Smooth muscle cell (in vitro differentiated cells): Measurements from ENCODE around the gene UBE3C. TPM values are rescaled to one million over a fixed set of nuclear protein-coding genes. Genes with fewer than 3 reads are reported as not detected.

Experiments
- DNase-seq: peaks from one replicate; lab custom pipeline; 2025; ENCODE audit not compliant: unreplicated experiment; lab: John Stamatoyannopoulos, UW
- H2AFZ ChIP-seq: fragments of 200-600 bp; sonication (generic); 2 replicates; pipeline ENCODE4 v1.6.0; 2016; ENCODE audit warnings: antibody characterized with exemption, low read depth, mild to moderate bottlenecking
- H3F3A ChIP-seq: fragments of 200-600 bp; sonication (generic); 2 replicates; pipeline ENCODE4 v1.6.0; 2017; ENCODE audit warnings: antibody characterized with exemption, low read depth
- H3K27ac ChIP-seq: fragments of 200-600 bp; sonication (generic); 2 replicates; pipeline ENCODE4 v1.5.1; 2016; ENCODE audit warnings: low read depth, mild to moderate bottlenecking
- H3K27me3 ChIP-seq: fragments of 200-600 bp; sonication (generic); 2 replicates; pipeline ENCODE4 v1.6.1; 2016; ENCODE audit warnings: low read depth, mild to moderate bottlenecking
- H3K36me3 ChIP-seq: fragments of 200-600 bp; sonication (generic); 2 replicates; pipeline ENCODE4 v1.5.1; 2016; ENCODE audit warnings: low read depth
- H3K4me1 ChIP-seq: fragments of 200-600 bp; sonication (generic); 2 replicates; pipeline ENCODE4 v1.5.1; 2016; ENCODE audit warnings: low read depth
- H3K4me2 ChIP-seq: fragments of 200-600 bp; sonication (generic); 2 replicates; pipeline ENCODE4 v1.6.0; 2016; ENCODE audit warnings: mild to moderate bottlenecking
- H3K4me3 ChIP-seq: fragments of 200-600 bp; sonication (generic); 2 replicates; pipeline ENCODE4 v1.5.1; 2016; ENCODE audit warnings: mild to moderate bottlenecking
- H3K79me2 ChIP-seq: fragments of 200-600 bp; sonication (generic); 2 replicates; pipeline ENCODE4 v1.6.0; 2016; ENCODE audit warnings: low read depth, mild to moderate bottlenecking
- H3K9ac ChIP-seq: fragments of 200-600 bp; sonication (generic); 2 replicates; pipeline ENCODE4 v1.6.0; 2016; ENCODE audit warnings: low read depth
- H3K9me3 ChIP-seq: fragments of 200-600 bp; sonication (generic); replicated peaks from 2 replicates; pipeline ENCODE4 v1.5.1; 2016; ENCODE audit warnings: low read depth
- H4K20me1 ChIP-seq: fragments of 200-600 bp; sonication (generic); 2 replicates; pipeline ENCODE4 v1.6.0; 2016; ENCODE audit warnings: low read depth
- CTCF ChIP-seq: fragments of 200-600 bp; sonication (generic); IDR thresholded peaks from 2 replicates; pipeline ENCODE4 v1.5.1; 2017; ENCODE audit warnings: borderline replicate concordance, mild to moderate bottlenecking, antibody characterized with exemption; ENCODE audit not compliant: insufficient read depth, poor library complexity, severe bottlenecking
- WGBS: methylation state at CpG from one replicate; pipeline ENCODE4 v1.1.7; 2016; ENCODE audit warnings: low lambda C conversion rate; 5-methylcytosine and 5-hydroxymethylcytosine counted together
- polyA plus RNA-seq: library from polyadenylated mRNA; unstranded; fragments of >200 nt; fragmentation: Nextera tagmentation; extraction: Ambion mirVana; gene quantifications from 2 replicates; pipeline ENCODE4 v1.2.1, GENCODE V29; 2016
- total RNA-seq: library from RNA; depleted of rRNA; stranded (reverse); fragments of >200 nt; gene quantifications from 2 replicates; pipeline ENCODE4 v1.2.3, GENCODE V29; 2014

The UBE3C gene
- total and polyA plus RNA-seq, 2 experiments from 2014 or later: 16.3 to 43.1 TPM

GRCh38 chr7:157222687-157223086, 84.0 kb downstream of the UBE3C start:
- Histone ChIP-seq H3K27ac (no peak overlapping the region), H4K20me1 (no peaks in the 10 kb centered on the region), H3K4me3 (no peak overlapping the region), H3K79me2 (no peaks in the 10 kb centered on the region), H3K4me2 (no peak overlapping the region), H3K27me3 (no peaks in the 10 kb centered on the region), H3K9me3 (no peaks in the 10 kb centered on the region), H3K9ac (no peak overlapping the region), H2AFZ (no peak overlapping the region), H3K4me1 (no peaks in the 10 kb centered on the region), H3F3A (no peaks in the 10 kb centered on the region), H3K36me3 (peaks cover 5% of the 10 kb centered on the region)
- 95% methylated on average over 10 of the region's 10 CpGs for WGBS
- no peak for DNase-seq
- no peak for TF ChIP-seq CTCF

- 77% methylated on average over 4 of the region's 4 CpGs for WGBS
- no peak for TF ChIP-seq CTCF
- H4K20me1 ChIP-seq: peaks cover 11% of the 10 kb centered on the region
- no peak overlapping the region for H3K4me2 ChIP-seq
- H3K9me3 ChIP-seq: no peaks in the 10 kb centered on the region
- H3K4me3 ChIP-seq: no peak overlapping the region
- H3K27me3 ChIP-seq: no peaks in the 10 kb centered on the region
- no peaks in the 10 kb centered on the region for H3K4me1 ChIP-seq
- no peak overlapping the region for H3K27ac ChIP-seq
- H2AFZ ChIP-seq: no peak overlapping the region
- no peaks in the 10 kb centered on the region for H3K79me2 ChIP-seq
- no peak for DNase-seq
- no peak overlapping the region for H3K9ac ChIP-seq
- no peaks in the 10 kb centered on the region for H3F3A ChIP-seq
- H3K36me3 ChIP-seq: peaks cover 5% of the 10 kb centered on the region
These were observed 85.9 kb downstream of the UBE3C start for GRCh38 chr7:157224627-157225026.

- Histone ChIP-seq H3K27ac (no peak overlapping the region), H3K9me3 (no peaks in the 10 kb centered on the region), H3F3A (no peaks in the 10 kb centered on the region), H3K4me1 (no peaks in the 10 kb centered on the region), H4K20me1 (peaks cover 17% of the 10 kb centered on the region), H3K4me2 (no peak overlapping the region), H3K79me2 (no peaks in the 10 kb centered on the region), H3K9ac (no peak overlapping the region), H3K36me3 (peaks cover 9% of the 10 kb centered on the region), H2AFZ (no peak overlapping the region), H3K27me3 (no peaks in the 10 kb centered on the region), H3K4me3 (no peak overlapping the region)
- WGBS: 90% methylated on average over 8 of the region's 8 CpGs
- DNase-seq: no peak
- peak; percentile 23 for TF ChIP-seq CTCF
These were observed 90.2 kb downstream of the UBE3C start for GRCh38 chr7:157228864-157229422.

- no peaks in the 10 kb centered on the region for H3K27me3 ChIP-seq
- no peak overlapping the region for H2AFZ ChIP-seq
- no peak overlapping the region for H3K4me2 ChIP-seq
- H3K4me3 ChIP-seq: no peak overlapping the region
- H3K9me3 ChIP-seq: no peaks in the 10 kb centered on the region
- 96% methylated on average over 2 of the region's 2 CpGs for WGBS
- H4K20me1 ChIP-seq: peaks cover 21% of the 10 kb centered on the region
- no peak for TF ChIP-seq CTCF
- H3K36me3 ChIP-seq: peaks cover 4% of the 10 kb centered on the region
- H3F3A ChIP-seq: no peaks in the 10 kb centered on the region
- DNase-seq: no peak
- H3K79me2 ChIP-seq: no peaks in the 10 kb centered on the region
- H3K27ac ChIP-seq: no peak overlapping the region
- H3K4me1 ChIP-seq: no peaks in the 10 kb centered on the region
- H3K9ac ChIP-seq: no peak overlapping the region
These were observed 95.0 kb downstream of the UBE3C start for GRCh38 chr7:157233677-157234076.
